Measurements from ENCODE around the gene CARD14.
"Not testable (repeated sequence)": the region's sequence is repeated elsewhere in the genome, so short reads cannot be mapped to it uniquely, and the experiment has no call there.

The CARD14 gene

DNA sequence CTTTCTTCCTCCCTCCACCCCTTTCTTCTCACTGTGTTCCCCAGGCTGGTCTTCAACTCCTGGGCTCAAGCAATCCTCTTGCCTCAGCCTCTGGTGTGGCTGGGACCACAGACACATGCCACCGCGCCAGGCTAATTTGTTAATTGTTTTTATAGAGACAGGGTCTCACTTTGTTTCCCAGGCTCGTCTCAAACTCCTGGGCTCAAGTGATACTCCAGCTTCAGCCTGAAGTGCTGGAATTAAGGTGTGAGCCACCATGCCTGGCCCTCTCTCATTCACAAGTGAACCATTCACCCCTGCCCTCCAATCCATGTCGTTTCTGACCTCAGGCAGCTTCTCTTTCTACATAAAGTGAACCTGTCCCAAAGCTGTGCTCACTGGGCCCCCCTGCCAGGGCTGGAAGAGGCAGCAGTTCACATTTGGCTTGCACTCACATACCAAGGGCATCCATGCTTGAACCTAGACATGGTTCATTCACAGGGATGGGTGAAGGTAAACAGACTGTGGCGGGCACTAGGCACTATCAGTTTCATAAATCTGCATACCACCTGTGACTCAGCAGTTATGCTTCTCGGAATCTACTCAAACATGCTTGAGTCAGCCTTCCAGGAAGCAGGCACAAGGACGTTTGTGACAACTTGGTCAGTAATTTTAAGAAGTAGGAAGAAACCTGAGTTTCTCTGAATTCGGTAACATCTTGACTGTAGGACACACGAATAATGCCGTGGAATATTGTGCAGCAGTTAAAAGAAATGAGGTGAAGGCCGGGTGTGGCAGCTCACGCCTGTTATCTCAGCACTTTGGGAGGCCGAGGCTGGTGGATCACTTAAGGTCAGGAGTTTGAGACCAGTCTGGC is 84.8 kb downstream of the CARD14 start:
- peak; percentile 93 for DNase-seq

- DNase-seq = no peak
Observed at GRCh38 chr17:80256034-80256350, 86.2 kb downstream of the CARD14 start.

DNA sequence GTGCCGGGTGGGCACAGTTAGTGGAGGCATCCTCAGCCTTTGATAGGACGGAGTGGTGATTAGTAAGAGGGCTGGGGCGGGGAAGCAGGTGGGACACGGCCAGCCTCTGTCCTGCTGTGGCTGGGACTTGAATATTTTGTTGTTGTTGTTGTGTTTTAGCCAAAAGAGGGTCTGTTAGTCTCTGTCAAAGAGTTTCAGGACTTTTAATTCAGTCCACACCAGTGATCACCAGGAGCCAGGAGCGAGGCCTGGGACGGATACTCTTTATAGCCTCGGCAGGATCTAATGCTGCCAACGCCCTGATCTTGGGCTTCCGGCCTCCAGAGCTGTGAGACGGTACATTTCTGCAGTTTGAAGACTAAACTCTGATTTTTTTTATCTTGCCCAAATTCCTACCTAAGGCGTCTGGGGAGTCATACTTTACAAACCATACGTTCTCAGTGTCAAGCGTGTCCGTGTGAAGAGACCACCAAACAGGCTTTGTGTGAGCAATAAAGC is 87.9 kb downstream of the CARD14 start:
- DNase-seq = no peak

DNA sequence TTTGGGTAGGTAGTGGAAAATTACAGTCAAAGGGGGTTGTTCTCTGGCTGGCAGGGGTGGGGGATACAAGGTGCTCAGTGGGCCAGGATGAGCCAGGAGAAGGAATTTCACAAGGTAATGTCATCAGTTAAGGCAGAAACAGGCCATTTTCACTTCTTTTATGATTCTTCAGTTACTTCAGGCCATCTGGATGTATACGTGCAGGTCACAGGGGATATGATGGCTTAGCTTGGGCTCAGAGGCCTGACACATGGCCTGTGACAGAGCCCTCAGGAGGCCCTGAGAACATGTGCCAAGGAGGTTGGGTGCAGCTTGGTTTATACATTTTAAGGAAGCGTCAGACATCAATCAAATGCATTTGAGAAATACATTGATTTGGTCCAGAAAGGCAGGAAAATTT is 88.5 kb downstream of the CARD14 start:
- DNase-seq = not testable (repeated sequence)
